HS-27A (cell line): ENCODE results near the gene SEMA3F.

ENCODE experiments used
- DNase-seq: peaks from one replicate; pipeline ENCODE4 v3.0.0-alpha.2; 2012; ENCODE audit warnings: low read depth, missing footprints

SEMA3F gene

DNA sequence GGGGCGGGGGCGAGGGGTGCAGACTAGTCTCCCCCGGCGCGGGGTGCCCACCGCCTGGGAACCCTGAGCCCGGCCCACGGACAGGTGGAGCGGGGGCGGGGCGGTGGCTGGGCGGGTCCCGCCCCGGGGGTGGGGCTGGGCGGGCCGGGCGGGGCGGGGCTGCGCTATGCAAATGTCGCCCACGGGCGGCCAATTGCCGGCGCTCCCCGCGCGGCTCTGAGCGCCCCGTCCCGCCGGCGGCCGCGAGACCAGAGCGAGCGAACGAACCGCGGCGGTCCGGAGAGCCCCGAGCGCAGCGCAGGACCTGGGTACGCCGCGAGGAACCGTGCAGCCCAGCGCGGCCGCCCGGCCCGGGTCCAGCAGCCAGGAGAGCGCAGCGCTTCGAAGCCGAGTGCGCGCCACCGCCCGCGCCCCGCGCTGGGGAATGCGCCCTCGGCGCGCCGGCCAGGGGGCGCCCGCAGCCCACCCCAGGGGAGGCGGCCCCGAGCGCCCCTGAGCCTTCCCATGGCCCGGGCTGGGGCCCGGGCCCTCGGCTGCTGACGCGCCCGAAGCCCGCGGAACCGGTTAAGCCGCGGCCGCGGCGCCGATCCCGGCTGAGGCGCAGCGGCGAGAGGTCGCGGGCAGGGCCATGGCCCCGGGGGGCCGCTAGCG is at the start of gene SEMA3F:
Gene SEMA3F (plus strand): TSS at position 485 of the 651 bp plus-strand sequence. CDS start 4,299 bp downstream, outside the sequence.
- no peak for DNase-seq

DNA sequence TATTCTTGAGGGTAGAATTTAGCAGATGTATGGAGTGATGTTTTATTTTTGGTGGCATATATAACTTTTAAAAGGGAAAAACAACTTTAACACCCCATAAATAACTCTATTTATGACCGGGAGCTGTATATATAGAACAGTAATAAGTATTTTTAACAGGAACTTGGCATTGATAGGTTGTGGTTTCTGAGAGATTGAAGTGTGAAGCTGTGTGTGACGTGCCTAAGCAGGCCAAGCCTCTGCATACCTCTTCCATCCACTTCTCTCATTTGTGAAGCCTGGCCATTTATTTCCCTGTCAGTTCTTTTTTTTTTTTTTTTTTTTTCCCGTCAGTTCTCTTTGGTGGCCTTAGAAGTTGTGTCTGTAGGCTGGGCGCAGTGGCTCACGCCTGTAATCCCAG is 43.4 kb upstream of the SEMA3F start:
- no peak for DNase-seq

DNA sequence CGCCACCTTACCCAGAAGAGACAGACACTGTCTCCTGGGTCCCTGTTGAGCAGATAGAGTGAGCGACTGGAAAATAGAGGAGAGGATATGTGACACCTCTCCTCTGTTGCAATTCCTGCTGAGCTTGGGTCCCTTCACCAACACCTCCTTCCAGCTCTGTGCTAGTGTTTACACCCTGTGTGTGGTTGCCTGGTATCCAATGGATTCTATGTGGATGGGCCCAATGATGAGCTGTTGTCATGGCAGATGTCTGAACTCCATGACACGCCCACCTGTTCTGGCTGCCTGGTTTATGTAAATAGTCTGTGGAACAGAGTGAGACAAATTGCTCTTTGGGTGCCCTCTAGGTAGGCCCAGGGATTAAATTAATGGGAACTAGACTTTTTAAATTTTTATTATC is 42.7 kb upstream of the SEMA3F start:
- DNase-seq: no peak

DNA sequence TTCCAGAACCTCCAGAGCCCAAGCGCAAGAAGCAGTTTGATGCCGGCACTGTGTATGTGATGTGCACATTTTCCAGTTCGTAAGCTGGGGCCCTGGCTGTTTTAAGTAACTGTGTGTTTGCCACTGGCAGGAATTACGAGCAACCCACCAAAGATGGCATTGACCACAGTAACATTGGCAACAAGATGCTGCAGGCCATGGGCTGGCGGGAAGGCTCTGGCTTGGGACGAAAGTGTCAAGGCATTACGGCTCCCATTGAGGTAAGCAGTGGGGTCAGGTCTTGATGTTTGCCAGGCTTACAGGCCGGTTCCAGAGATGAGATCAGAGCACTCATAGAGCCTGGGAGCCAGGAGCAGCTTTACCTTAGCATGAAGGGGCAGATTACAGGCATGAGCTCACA is 38.0 kb upstream of the SEMA3F start:
- DNase-seq: no peak

DNA sequence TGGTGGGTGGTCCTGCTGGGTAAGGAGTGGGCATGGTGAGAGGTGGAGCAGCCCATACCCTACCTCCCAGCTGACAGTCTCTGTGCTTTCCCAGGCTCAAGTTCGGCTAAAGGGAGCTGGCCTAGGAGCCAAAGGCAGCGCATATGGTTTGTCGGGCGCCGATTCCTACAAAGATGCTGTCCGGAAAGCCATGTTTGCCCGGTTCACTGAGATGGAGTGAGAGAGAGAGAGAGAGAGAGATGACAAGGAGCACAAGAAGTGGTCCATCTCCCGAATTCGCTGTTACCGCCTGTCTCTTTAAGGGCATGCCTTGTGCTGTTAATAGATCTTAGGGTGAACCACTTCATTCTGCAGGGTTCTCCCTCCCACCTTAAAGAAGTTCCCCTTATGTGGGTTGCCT is 36.9 kb upstream of the SEMA3F start:
- DNase-seq: no peak

- no peak for DNase-seq
Measured at GRCh38 chr3:50119786-50120185, 35.3 kb upstream of the SEMA3F start.

DNA sequence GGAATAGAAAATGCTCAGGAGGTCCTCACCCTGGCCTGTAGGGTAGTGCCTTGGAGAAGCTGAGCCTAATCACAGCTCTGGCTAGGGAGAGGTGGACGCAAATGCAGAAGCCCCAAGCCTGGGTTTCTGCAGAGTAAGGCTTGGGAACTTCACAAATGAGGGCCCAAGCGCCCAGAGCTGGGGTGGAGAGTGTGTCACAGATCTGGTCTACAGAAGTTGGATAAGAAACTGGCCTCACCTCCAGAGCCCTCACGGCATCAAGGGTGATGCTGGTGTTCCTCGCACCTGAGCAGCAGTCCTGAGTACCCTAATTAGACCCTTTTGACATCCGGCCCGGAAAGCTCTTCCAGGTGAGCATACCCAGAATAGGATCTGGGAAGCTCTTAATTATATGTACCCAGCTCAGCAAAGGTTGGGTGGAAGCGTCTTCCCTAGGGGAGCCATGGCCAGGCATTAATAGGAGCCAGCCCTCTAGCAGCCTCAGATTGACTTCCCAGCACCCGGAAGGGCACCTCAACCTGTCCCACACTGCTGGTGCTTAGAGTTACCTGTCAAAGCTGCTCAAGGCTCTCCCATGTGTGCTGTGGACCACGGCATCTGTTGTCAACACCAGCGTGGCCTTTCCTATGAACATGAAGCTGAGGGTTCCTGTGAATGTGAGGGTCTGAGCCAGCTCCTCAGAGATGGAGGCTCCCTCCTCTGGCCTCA is 34.6 kb upstream of the SEMA3F start:
- no peak for DNase-seq

DNA sequence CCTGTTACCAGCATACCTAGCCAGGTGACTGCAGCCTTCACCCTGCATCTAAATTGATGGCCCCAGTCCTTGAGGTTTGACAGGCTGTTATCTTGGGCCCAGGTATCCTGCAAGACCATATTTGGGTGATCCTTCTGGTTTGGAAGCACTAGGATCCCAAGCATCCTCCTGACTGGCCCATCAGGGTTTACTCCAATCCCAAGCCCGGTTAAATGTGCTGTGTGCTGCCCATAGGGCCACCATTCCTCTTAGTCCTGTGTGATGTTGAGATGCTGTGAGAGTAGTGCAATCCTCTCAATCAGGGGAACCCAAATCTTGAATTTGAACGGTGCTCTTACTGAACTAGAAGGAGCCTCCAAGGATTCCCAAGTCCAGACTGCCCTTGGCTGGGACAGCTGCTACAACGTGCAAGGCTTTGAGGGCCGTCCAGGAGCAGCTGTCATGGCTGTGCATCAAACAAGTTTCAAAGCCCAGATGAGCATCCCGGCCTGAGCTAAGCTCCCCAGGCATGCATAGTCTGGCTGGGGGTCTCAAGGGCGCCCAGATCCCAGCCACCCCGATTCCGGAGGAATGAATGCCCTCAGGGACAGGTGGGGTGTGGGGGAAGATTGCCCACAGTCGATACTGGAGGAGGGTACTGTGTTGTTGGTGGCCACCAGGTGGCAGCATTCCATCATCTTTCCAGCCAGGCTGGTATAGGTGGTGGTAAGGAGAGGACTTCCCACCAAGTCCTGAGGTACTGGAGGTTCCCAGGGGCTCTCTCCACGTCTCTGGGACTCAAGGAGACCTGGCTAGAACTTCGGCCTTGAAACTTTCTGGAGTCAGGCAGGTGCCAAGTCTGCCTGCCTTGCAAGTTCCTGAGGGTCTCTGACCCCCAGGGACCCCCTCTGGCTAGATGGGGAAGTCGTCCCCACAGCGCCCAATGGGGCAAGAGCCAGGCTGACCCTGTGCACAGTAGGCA is 33.8 kb upstream of the SEMA3F start:
- DNase-seq: peak; percentile 47

DNA sequence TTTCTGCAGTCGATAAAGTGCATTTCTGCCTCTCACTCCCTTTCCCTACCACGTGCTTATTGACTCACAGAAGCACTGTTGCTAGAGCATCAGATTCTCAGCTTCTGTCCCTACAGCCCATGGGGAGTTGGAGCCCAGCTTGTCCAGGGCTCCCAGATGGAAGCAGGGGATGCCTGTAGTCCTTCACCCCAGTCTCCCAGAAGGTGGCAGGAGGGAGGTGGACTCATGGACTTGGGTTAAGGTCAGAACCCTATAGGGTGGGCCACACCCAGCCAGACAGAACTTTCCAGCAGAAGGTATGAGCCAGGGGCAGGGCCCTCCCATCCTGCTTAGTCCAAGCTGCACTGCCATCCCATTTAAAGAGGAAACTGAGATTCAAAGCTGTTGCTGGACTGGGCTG is 33.1 kb upstream of the SEMA3F start:
- no peak for DNase-seq

DNA sequence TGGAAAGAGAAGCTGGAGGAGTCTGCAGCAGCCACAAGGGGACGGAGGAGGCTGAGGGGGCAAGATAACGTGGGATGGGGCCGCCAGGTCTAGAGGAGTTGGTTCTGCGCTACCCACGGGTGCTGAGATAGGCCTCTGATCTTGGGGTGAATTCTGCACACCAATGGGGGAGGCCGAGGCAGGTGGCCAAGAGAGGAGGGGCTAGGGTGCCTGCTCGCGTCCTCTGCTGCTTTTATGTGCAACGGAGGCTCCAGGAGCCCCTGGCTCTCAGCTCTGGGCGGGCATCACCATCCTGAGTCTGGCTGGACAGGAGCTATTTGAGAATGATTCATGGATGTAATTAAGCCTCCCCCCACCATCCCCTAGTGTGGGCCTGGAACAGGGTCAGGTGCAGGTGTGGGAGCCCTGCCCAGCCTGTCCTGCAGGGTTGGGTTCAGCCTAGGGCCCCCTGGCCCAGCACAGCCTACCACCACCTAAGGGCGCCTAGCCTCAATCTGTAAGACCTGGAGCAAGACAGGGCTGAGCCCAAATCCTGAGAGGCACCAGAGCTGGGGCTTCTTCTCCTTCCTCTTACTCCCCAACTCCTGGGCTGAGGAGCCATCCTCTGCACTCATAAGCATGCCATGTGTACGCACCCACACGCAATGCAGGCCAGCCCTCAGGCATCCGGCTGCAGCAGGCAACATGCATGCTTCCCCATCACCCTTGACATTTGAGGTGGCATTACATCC is 32.3 kb upstream of the SEMA3F start:
- DNase-seq: no peak

GRCh38 chr3:50123394-50124051 is 31.6 kb upstream of the SEMA3F start:
- DNase-seq: no peak

DNA sequence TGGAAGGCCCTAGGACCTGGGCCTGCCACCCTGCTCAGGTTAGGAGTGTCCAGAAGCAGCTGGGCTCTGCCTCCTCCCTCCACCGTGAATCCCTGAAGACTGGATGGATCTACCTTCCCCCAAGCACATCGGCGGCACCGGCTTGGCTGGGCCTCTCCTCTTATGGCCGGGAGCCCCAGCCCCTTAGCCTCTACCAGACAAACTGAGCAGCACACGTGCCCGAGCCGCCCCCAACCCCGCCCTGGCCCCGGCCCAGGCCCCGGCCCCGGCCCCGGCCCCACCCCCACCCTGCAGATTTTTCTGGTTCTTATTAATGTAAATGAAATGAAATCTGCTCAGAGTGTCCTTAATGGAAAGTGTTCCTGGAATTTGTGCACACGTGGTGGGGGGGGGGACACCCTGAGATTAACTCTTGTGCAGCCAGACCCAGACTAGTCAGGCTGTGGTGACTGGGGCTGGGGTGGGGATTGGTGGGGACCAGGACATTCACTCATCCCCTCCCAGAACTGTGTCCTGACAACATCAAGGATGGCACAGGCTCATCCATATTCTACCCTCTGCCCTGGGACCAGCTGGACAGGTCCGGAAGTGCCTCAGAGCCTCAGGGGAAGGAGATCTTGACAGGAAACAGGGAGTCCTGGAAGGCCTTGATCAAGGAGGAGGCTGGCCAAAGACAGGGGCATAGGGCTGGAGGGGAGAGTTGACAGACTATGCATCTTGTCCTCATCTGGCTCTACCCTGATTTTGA is 30.9 kb upstream of the SEMA3F start:
- no peak for DNase-seq

- no peak for DNase-seq
Measured at GRCh38 chr3:50124800-50125178, 30.3 kb upstream of the SEMA3F start.

- no peak for DNase-seq
Measured at GRCh38 chr3:50125541-50126286, 29.4 kb upstream of the SEMA3F start.

GRCh38 chr3:50126287-50127211 is 28.6 kb upstream of the SEMA3F start:
- no peak for DNase-seq

- no peak for DNase-seq
Measured at GRCh38 chr3:50127251-50127691, 27.9 kb upstream of the SEMA3F start.

- no peak for DNase-seq
Measured at GRCh38 chr3:50128001-50128400, 27.1 kb upstream of the SEMA3F start.

- DNase-seq: no peak
Measured at GRCh38 chr3:50130436-50130835, 24.7 kb upstream of the SEMA3F start.
